ENCODE data around the gene CELSR1.
"Not testable (repeated sequence)": the region's sequence is repeated elsewhere in the genome, so short reads cannot be mapped to it uniquely, and the experiment has no call there.

The CELSR1 gene

GRCh38 chr22:46328797-46329196, 208.6 kb downstream of the CELSR1 start:
- no peak for DNase-seq (ENCODE audit: low read depth in 2 of 2)

- DNase-seq (ENCODE audit: low read depth in 2 of 2): no peak
Measured at GRCh38 chr22:46327691-46328465, 209.5 kb downstream of the CELSR1 start.

GRCh38 chr22:46326066-46326680, 211.2 kb downstream of the CELSR1 start:
- no peak for DNase-seq (ENCODE audit: low read depth in 2 of 2)

- no peak for DNase-seq (ENCODE audit: low read depth in 2 of 2)
Measured at GRCh38 chr22:46323162-46323561, 214.3 kb downstream of the CELSR1 start.

GRCh38 chr22:46322711-46323110, 214.7 kb downstream of the CELSR1 start:
- no peak for DNase-seq (ENCODE audit: low read depth in 2 of 2)

- no peak for DNase-seq (ENCODE audit: low read depth in 2 of 2)
Measured at GRCh38 chr22:46320716-46321386, 216.6 kb downstream of the CELSR1 start.

- no peak for DNase-seq (ENCODE audit: low read depth in 2 of 2)
Measured at GRCh38 chr22:46320166-46320710, 217.2 kb downstream of the CELSR1 start.

GRCh38 chr22:46319319-46319718, 218.1 kb downstream of the CELSR1 start:
- no peak for DNase-seq (ENCODE audit: low read depth in 2 of 2)

GRCh38 chr22:46318576-46318975, 218.8 kb downstream of the CELSR1 start:
- no peak for DNase-seq (ENCODE audit: low read depth in 2 of 2)

GRCh38 chr22:46317646-46318045, 219.8 kb downstream of the CELSR1 start:
- DNase-seq (ENCODE audit: low read depth in 2 of 2): no peak

GRCh38 chr22:46315976-46316375, 221.4 kb downstream of the CELSR1 start:
- DNase-seq (ENCODE audit: low read depth in 2 of 2): no peak

- DNase-seq (ENCODE audit: low read depth in 2 of 2): not testable (repeated sequence)
Measured at GRCh38 chr22:46312848-46313247, 224.6 kb downstream of the CELSR1 start.

- no peak for DNase-seq (ENCODE audit: low read depth in 2 of 2)
Measured at GRCh38 chr22:46312056-46312455, 225.4 kb downstream of the CELSR1 start.
